ENCODE data around the gene TARS3. TPM values are rescaled to one million over a fixed set of nuclear protein-coding genes. Genes with fewer than 3 reads are reported as not detected.

The TARS3 gene
- total and polyA plus RNA-seq, 11 donors = 8.3 to 44.3 (median 32.5) TPM

DNA sequence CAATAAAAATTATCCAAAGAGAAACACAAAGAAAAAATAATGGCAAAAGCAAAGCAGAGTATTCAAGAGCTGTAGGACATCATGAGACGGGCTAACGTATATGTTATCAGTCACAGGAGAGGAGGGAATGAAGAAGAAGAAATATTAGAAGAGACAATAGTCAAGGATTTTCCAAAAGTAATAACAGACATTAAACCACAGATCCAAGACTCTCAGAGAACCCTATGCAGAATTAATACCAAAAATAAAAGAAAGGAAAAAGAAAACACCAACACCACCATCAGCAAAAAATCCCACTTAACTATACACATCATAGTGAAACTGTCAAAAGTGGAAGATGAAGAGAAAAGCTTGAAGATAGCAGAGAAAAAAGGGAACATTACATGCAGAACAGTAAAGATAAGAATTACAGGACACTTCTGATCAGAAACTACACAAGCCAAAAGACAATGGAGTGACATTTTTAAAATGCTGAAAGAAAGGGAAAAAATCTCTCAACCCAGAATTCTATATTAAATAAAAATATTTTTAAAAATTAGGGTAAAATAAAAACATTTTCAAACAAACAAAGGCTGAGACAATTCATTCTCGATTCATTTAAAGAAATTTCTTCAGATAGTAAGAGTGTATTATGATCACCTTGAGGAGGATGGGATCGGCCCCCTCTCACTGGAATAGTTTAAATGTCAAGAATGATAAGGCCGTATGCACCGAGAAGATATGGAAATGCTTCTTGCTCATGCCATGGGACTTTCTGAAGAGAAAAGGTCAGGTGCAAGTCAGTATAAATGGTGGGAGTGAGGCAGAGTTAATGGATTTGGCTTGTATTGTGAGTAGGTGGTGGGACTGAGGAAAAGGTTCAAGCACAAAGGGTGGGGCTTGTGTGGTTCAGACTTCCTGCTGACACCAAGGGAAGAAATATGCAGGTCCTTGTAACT, 100.6 kb downstream of the TARS3 start:
- Histone ChIP-seq H3K27me3 (no peaks in the 10 kb centered on the region), H3K27ac (no peak overlapping the region), H3K36me3 (no peaks in the 10 kb centered on the region), H3K9me3 (peaks cover 0 to 10% (median 0%) of the 10 kb centered on the region in 12 donors), H3K4me1 (peaks cover 0 to 23% (median 2%) of the 10 kb centered on the region in 12 donors), H3K4me3 (no peak overlapping the region)
- WGBS, 4 donors = 92 to 97% (median 95%) methylated on average over 6 of the region's 6 CpGs
- TF ChIP-seq, protein P1, sequence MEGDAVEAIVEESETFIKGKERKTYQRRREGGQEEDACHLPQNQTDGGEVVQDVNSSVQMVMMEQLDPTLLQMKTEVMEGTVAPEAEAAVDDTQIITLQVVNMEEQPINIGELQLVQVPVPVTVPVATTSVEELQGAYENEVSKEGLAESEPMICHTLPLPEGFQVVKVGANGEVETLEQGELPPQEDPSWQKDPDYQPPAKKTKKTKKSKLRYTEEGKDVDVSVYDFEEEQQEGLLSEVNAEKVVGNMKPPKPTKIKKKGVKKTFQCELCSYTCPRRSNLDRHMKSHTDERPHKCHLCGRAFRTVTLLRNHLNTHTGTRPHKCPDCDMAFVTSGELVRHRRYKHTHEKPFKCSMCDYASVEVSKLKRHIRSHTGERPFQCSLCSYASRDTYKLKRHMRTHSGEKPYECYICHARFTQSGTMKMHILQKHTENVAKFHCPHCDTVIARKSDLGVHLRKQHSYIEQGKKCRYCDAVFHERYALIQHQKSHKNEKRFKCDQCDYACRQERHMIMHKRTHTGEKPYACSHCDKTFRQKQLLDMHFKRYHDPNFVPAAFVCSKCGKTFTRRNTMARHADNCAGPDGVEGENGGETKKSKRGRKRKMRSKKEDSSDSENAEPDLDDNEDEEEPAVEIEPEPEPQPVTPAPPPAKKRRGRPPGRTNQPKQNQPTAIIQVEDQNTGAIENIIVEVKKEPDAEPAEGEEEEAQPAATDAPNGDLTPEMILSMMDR (IDR thresholded peaks at IDR 0.05) = no peak
- TF ChIP-seq POLR2A (IDR thresholded peaks at IDR 0.05) = no peak
- DNase-seq (no peak), ATAC-seq (no peak)
- intact Hi-C loops (cut with DNase I) = no loop called here

DNA sequence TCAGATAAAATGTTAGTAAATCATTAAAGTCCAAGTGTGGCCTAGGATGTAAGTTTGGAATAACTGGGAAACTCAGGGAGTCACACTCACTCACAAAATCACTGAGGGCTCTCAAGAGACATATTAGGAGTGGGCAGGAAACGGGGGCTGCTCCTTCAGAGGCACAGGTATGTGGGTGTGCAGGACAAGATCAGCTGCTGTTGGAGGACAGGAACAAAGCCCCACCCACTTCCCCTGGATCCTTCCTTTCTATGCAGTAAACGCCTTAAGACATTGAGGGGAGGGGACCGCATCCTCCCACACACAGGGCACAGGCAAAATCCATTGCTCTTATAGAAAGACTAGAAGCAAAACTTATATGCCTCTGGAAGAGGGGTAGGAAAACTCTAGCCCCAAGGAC, 102.3 kb downstream of the TARS3 start:
- peaks cover 0 to 10% (median 0%) of the 10 kb centered on the region in 12 donors for H3K9me3 ChIP-seq
- ATAC-seq = no peak
- H3K27me3 ChIP-seq = no peaks in the 10 kb centered on the region
- H3K27ac ChIP-seq = no peak overlapping the region
- no peak for DNase-seq
- 62 to 76% (median 71%) methylated on average over 3 of the region's 3 CpGs for WGBS, 4 donors
- intact Hi-C loops (cut with DNase I) = loop anchor here in 1 of 10 donors (2.0 kb wide), 1 partner anchor 17 kb away; no protein-coding TSS in a partner anchor
- peaks cover 0 to 39% (median 7%) of the 10 kb centered on the region in 12 donors for H3K4me1 ChIP-seq
- TF ChIP-seq, protein P1 (IDR thresholded peaks at IDR 0.05) = no peak
- no peak overlapping the region for H3K4me3 ChIP-seq
- no peaks in the 10 kb centered on the region for H3K36me3 ChIP-seq

GRCh38 chr15:101620671-101621070, 103.6 kb downstream of the TARS3 start:
- intact Hi-C loops (cut with DNase I) = loop anchor here in 1 of 10 donors (2.0 kb wide), 1 partner anchor 18 kb away; no protein-coding TSS in a partner anchor
- TF ChIP-seq, protein P1 (IDR thresholded peaks at IDR 0.05) = no peak
- no peak for TF ChIP-seq POLR2A (IDR thresholded peaks at IDR 0.05)
- Histone ChIP-seq H3K36me3 (no peaks in the 10 kb centered on the region), H3K9me3 (peaks cover 0 to 10% (median 0%) of the 10 kb centered on the region in 12 donors), H3K4me3 (no peak overlapping the region), H3K27me3 (no peaks in the 10 kb centered on the region), H3K27ac (no peak overlapping the region), H3K4me1 (peaks cover 0 to 46% (median 17%) of the 10 kb centered on the region in 12 donors)
- 79 to 85% (median 80%) methylated on average over 9 to 10 of the region's 10 CpGs for WGBS, 4 donors
- ATAC-seq (no peak), DNase-seq (no peak)

GRCh38 chr15:101619615-101619865, 104.7 kb downstream of the TARS3 start:
- DNase-seq (no peak), ATAC-seq (no peak)
- WGBS, 4 donors = 89 to 94% (median 92%) methylated on average over 6 of the region's 6 CpGs
- H3K36me3 ChIP-seq = no peaks in the 10 kb centered on the region
- no peak overlapping the region for H3K27ac ChIP-seq
- intact Hi-C loops (cut with DNase I) = loop anchor here in 1 of 10 donors (5.0 kb wide), 1 partner anchor 92 kb away; no protein-coding TSS in a partner anchor
- TF ChIP-seq, protein P1 (IDR thresholded peaks at IDR 0.05) = no peak
- no peak for TF ChIP-seq POLR2A (IDR thresholded peaks at IDR 0.05)
- H3K4me3 ChIP-seq = no peak overlapping the region
- no peaks in the 10 kb centered on the region for H3K27me3 ChIP-seq
- peaks cover 0 to 10% (median 0%) of the 10 kb centered on the region in 12 donors for H3K9me3 ChIP-seq
- H3K4me1 ChIP-seq = peaks cover 0 to 54% (median 25%) of the 10 kb centered on the region in 12 donors

All from heart left ventricle (tissue), 16 donors.